Right hindlimb (tissue), 1 donor: ENCODE results near the gene CCKAR.
A peak's percentile ranks its signal among the peaks of the same experiment; 100 is the strongest.
"Not testable (repeated sequence)": the region's sequence is repeated elsewhere in the genome, so short reads cannot be mapped to it uniquely, and the experiment has no call there.

Source experiments
- DNase-seq: peaks from one replicate; pipeline ENCODE4 v3.0.0-alpha.2; 2018

The CCKAR gene

GRCh38 chr4:26490111-26490959 is at the start of gene CCKAR:
Gene CCKAR, minus strand, starts transcription at chr4:26490484. Its CDS starts 217 bp downstream, at chr4:26490267.
- no peak for DNase-seq

GRCh38 chr4:26533685-26534084 is 43.4 kb upstream of the CCKAR start:
- no peak for DNase-seq

- DNase-seq = no peak
Observed at GRCh38 chr4:26531491-26532116, 41.3 kb upstream of the CCKAR start.

GRCh38 chr4:26530099-26530498 is 39.8 kb upstream of the CCKAR start:
- DNase-seq = no peak

GRCh38 chr4:26529479-26529878 is 39.2 kb upstream of the CCKAR start:
- peak; percentile 54 for DNase-seq

GRCh38 chr4:26525771-26526150 is 35.5 kb upstream of the CCKAR start:
- DNase-seq = no peak

GRCh38 chr4:26525136-26525770 is 35.0 kb upstream of the CCKAR start:
- DNase-seq = no peak

GRCh38 chr4:26524011-26524410 is 33.7 kb upstream of the CCKAR start:
- DNase-seq = no peak

- DNase-seq = no peak
Observed at GRCh38 chr4:26522478-26522877, 32.2 kb upstream of the CCKAR start.

GRCh38 chr4:26520728-26521450 is 30.6 kb upstream of the CCKAR start:
- DNase-seq = no peak

GRCh38 chr4:26515936-26516335 is 25.7 kb upstream of the CCKAR start:
- no peak for DNase-seq

- no peak for DNase-seq
Observed at GRCh38 chr4:26510334-26510964, 20.2 kb upstream of the CCKAR start.

- no peak for DNase-seq
Observed at GRCh38 chr4:26509681-26510333, 19.5 kb upstream of the CCKAR start.

- no peak for DNase-seq
Observed at GRCh38 chr4:26507286-26507685, 17.0 kb upstream of the CCKAR start.

- DNase-seq = no peak
Observed at GRCh38 chr4:26503844-26504243, 13.6 kb upstream of the CCKAR start.

GRCh38 chr4:26503427-26503826 is 13.1 kb upstream of the CCKAR start:
- DNase-seq = no peak

- not testable (repeated sequence) for DNase-seq
Observed at GRCh38 chr4:26500565-26500999, 10.3 kb upstream of the CCKAR start.

GRCh38 chr4:26496207-26496783 is 6.0 kb upstream of the CCKAR start:
- DNase-seq = no peak

GRCh38 chr4:26493461-26493860 is 3.2 kb upstream of the CCKAR start:
- no peak for DNase-seq

GRCh38 chr4:26491449-26492170 is 1.3 kb upstream of the CCKAR start:
- DNase-seq = no peak

GRCh38 chr4:26490960-26491284 is 638 bp upstream of the CCKAR start:
- no peak for DNase-seq
